HG02798 (cell line): ENCODE measurements around the gene ABI3BP.
"Not testable (repeated sequence)": the region's sequence is repeated elsewhere in the genome, so short reads cannot be mapped to it uniquely, and the experiment has no call there.

ENCODE experiments used
- ATAC-seq: cut with Tn5 transposase; IDR thresholded peaks from one replicate; pipeline ENCODE4 v1.9.1; 2021; ENCODE audit warnings: mild to moderate bottlenecking; ENCODE audit not compliant: unreplicated experiment, poor library complexity

Gene ABI3BP

DNA sequence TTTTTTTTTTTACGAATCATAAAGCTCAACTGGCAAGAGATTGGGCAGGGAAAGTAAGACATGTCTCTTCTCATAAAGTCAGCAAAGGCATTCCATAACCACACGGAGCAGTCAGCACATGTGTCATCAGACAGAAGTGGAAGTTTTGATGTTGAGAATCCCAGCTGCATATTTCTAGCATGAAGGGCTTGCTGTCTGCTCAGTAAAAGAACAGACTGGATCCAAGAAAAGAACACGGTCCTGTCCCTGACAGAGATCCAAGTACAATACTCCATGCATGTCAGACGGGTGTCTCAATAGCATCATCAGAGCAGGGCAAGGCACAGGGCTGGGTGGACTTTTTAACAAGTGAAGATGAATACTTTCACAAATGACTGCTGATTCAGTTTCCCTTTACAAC, 38.2 kb downstream of the ABI3BP start:
- no peak for ATAC-seq

DNA sequence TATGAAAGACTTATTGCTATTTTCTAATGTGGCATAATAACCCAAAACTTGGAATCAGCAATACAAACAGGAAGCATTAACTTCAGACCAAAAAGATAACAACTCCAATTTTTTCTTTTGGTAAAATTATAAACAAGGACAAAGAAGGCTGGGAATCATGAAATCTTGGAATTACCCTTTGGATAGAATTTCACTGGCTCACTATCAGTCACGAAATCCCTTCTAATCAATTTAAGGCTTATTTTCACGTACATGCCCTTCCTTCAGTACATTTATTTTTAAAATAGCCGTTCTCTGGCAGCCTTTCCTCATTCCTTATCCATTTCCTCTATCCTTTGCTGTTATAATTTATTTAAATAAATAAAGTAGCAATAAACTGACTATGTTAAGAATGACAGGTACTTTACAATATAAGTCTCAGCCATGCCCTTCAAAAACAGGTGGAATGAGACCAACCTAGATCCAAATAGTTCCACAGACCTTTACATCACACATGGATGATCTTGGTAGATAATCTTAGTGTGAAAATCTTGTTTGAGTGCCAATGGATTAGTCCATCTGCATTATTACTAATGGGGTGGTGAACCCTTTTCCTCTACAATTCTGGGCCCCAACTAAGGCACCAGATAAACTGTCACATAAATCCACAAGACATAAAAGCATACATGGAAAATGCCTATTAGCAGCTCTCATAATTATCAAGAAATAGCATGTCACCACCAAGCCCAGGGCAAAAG, 38.9 kb downstream of the ABI3BP start:
- ATAC-seq: no peak

DNA sequence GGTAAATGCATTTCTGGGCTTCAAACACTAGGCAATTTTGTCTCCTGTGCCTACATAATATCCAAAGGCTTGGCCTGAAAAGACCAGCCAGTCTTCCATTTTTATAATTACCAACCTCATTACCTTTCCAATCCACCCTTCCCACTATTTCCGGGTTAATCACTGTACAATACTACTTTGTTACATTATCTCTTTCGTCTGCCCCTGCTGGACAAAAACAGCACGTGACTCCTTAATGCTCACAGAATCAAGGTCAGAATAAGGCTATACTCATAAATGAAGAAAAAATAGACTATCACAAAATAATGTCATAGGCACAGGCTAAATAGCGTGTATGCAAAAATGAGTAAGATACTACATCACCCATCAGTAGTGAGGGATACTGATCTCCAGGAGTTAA, 40.1 kb downstream of the ABI3BP start:
- no peak for ATAC-seq

GRCh38 chr3:100947119-100947518, 46.1 kb downstream of the ABI3BP start:
- no peak for ATAC-seq

DNA sequence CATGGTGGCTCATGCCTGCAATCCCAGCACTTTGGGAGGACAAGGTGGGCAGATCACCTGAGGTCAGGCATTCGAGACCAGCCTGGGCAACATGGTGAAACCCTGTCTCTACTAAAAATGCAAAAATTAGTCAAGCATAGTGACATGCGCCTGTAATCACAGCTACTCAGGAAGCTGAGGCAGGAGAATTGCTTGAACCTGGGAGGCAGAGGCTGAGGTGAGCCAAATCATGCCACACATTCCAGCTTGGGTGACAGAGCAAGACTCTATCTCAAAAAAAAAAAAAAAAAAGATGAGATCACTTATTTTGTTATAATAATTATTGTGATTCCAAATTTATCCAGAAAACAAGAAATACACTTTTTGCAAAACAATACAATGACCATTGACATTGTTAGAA, 47.1 kb downstream of the ABI3BP start:
- ATAC-seq: not testable (repeated sequence)

DNA sequence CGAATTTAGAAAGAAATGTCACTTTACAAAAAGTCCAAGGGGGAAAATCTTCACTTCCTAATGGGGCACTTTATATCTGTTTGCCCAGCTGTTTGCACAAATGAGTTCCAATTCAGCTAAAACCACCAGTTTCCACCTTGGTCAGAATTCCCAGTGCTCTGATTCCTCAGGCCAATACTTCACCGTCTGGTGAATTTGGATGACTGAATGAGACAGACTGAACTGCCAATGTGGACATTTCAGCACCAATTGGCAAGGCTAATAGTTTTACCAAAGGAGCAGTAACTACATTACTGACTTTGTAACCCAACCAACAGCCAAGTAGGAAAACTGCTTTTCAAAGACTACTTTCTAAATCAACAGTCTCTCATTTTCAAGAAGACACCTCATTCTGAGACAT, 51.8 kb downstream of the ABI3BP start:
- ATAC-seq: no peak

GRCh38 chr3:100941041-100941440, 52.2 kb downstream of the ABI3BP start:
- no peak for ATAC-seq

GRCh38 chr3:100936931-100937330, 56.3 kb downstream of the ABI3BP start:
- ATAC-seq: no peak

- no peak for ATAC-seq
Measured at GRCh38 chr3:100932491-100932890, 60.7 kb downstream of the ABI3BP start.

GRCh38 chr3:100928638-100929428, 64.4 kb downstream of the ABI3BP start:
- ATAC-seq: no peak

- no peak for ATAC-seq
Measured at GRCh38 chr3:100927775-100928174, 65.4 kb downstream of the ABI3BP start.

GRCh38 chr3:100915706-100916495, 77.3 kb downstream of the ABI3BP start:
- no peak for ATAC-seq

DNA sequence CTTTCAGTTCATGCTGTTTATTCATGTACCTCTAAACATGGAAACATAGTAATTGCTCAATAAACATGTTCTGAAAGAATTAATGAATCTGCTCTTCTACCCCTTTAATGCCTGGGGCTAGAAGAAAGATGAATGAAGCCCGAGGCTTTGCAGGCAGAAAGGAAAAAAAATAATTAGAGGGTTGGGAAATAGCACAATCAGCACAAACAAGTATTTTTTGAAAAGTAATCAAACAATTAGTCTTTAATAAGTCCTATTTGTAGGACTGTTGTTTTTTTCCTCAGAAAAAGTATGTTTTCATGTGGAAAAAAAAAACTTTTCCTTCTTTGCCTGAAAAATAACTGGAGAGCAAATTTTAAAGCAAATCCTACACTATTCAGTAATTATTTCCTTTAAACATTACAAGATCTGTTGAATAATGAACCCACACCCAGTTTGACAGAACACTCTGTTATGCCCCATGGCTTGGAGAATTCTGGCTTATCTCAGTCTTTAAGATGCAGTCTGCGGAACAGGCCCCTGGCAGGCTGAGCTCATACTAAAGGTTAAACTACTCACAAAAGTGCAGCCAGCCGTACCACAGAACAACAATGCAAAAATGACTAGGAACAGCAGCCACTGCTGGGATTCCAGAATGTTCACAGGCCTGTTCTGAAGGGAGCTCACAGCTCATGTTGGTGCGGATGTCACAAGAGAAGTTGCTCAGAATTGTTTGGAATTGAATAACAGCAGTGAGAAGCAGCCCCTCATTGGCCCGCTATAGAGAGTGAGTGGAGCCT, 79.2 kb downstream of the ABI3BP start:
- no peak for ATAC-seq

DNA sequence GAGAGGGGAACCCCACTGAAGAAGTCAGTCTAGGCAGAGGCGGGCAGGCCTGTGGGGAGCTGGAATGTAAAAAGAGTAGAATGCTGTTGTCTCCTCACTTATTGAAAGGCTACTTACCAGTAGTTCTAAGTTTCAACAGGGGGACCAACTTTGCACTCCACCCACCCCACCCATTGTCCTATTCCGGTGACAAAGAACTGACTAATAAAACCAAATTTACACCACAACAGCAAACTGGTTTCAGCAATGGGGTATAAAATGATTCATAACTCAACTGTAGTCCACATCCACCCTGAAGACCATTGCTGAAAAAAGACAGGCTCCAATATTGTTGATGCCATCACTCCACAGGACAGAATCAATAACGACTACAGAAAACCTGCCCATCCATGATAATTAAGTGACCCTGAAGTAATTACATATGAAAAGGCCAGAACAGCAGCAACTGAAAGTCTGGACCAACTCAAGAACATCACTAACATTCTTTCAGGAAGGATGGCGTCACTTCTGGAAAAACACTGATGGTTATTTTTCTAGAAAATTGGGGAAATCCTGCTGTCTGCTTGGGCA, 80.2 kb downstream of the ABI3BP start:
- no peak for ATAC-seq

GRCh38 chr3:100912571-100912970, 80.7 kb downstream of the ABI3BP start:
- ATAC-seq: no peak

GRCh38 chr3:100911956-100912355, 81.3 kb downstream of the ABI3BP start:
- ATAC-seq: no peak

DNA sequence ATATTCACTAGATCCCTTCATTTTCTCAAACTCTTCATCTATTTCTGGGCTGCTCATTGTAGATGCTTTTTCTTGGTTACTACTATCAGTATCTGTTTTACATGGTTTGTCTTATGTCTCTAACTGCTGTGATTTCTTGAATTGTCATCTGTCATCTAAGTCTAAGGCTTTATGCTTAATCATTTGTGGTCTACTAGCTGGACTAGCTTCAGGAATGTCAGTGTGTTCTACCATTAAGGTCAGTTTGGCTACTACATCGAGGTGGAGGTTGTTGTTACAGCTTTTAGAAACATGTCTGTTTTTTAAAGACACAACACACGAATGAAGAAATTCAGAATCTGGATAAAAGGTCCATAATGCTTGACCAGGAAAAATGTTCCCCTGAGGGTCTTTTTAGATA, 82.2 kb downstream of the ABI3BP start:
- ATAC-seq: no peak

DNA sequence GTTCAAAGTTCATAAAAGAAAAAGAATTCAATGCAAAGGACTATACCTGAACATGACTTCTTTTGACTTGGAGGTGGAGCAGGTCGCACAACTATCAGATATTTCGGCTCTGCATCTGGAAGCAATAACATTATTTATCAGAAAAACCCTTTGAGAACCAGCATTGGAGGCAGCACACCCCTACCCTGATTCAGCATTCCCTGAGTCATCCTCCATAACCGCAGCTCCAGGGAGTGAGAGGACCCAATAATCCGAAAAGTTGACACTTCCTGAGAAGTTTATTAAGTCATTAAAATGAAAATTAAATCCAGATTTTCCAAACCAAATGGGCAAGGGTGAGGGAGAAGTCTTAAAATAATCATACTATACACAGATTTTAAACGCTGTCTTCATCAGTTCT, 90.6 kb downstream of the ABI3BP start:
- ATAC-seq: no peak

DNA sequence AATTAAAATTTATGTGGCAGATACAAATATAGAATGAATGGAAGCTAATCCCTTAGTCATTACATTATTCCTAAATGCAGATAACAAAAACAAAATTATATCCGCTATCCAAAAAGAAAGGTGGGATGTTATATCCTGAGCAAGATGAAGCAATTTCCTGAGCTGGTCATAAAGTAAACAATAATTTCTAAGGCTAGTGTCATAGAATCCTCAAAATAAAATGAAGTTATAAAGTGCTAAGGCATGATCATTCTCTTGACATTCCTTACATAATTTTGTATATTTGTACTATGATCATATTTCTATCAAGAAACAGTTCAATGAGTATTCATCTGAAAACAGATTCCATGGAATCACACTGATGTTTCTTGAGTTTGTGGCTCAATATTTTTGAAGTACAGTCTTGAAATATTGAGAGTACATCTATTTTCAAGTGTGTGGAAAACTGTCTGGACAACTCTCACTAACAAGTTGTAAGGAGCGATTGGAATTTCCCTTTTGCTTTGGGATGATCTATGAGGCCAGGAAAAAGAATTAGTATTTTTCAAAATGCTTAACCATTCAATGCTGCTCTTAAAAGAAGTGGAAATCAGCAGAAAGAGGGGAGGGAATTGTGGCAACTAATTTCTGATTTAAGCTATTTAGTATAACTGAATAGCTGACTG, 92.4 kb downstream of the ABI3BP start:
- no peak for ATAC-seq
